TTC549 (cell line): ENCODE measurements around the gene CERK.

Experiments used
- FAIRE-seq: peaks from 2 replicates; lab custom pipeline; 2012; peaks lifted over from hg19 to GRCh38; lab: Jason Lieb, UNC

The CERK gene

DNA sequence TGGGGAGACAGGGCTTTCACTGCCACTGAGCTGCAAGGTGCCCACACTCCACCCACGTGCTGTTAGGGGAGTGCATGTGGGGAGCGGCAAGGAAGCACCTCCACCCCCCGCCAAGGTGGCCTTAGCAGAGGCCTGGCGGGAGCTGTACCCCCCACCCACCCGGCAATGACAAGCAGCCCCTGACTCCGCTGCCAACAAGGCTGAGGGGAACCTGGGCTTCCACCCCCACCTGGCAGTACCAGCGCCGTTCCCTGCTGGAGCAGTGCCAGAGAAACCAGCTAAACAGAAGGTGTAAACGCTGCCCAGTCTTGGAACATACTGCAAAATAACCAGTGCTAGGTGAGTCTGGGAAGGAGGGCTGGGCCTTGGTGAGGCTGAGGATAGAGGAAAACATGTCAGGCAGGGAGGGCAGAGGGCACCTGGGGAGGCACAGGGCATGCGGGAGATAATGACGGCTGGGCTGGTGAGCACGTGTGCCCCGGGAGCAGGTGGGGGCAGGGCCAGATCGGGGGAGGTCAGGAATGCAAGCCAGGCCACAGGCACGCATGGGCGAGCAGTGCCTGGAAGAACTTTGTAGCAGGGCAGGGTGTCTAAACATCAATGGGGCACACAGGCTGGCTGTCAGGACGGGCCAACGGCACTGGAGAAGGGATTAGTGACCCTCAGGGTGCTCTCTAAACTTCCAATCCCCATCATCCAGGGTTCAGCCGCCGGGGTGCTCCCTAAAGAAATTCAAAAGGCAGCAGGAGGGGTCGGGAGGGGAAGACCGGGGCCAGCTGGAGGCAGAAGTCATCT lies 6.6 kb downstream of the CERK start:
- no peak for FAIRE-seq

DNA sequence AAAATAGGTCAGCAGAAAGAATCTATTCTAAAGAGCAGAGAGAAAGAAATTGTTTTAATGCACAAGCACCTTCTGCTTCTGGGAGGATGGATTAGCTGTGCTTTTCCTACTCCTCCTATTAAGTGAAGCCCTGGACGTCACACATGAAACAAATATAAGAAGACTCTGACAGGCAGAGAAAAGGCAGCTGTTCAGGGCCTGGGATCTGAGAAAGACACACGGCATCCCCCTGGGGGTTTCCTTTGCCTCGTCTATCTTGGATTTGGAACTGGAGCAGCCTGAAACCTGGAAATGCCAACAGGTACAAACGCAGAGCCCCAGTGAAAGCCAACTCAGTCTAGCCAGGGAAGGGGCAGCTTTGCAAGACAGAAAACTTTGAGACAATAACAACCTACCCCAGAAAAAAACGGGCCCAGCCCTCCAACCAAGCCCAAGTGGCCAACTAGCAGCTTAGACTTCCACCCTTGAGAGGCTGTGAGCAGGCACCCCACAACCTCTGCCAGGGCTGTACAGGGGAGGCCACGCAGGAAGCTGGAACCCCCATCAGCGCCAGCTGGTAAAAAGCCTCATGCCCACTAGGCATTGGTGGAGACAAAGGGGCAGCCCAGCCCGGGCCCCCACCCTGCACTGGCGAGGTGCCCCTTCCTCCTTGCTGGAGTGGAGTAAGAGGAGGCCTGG lies 7.3 kb downstream of the CERK start:
- no peak for FAIRE-seq

DNA sequence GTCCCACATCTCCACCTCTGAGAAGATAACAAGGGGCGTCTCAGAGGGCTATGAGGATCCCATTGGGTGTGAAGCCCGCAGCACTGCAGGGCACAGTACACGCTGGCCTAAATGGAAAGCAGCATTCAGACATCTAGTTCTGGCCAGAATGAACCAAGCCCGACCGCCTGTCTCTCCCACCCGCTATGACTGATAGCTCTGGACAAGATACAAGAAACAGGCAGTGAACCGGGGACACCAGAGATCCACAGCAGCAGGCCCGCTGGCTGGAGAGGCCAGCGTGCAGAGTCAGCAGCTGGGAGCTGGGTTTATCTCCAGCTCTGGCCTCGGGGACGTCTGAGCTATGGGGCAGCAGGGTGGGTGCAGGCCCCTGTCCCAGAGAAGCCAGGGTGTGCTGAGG lies 9.6 kb downstream of the CERK start:
- no peak for FAIRE-seq

DNA sequence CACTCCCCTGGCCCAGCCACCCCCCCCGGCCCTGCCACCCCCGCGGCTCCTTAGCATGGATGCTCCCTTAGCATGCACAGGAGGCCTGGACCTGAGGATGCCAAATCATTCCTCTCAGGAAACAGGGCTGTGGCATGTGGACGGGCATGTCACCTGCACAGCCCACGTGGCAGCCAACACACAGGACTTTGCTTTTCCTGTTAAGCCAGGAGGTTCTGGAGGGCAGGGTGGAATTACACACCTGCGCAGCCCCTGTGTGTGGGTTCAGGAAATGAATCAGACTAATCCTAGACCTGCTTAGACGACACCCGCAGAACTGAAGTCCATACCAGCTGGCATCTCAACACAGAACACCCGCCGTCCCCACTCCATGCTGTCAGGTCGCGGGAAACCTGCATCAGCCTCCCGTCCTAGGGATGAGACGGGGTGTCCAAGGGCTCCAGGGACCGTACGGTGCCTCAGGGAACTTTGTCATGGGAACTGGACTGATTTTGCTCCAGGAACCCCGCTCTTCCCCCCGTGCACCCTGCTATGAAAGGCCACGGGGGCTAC lies 10.2 kb downstream of the CERK start:
- FAIRE-seq = no peak

DNA sequence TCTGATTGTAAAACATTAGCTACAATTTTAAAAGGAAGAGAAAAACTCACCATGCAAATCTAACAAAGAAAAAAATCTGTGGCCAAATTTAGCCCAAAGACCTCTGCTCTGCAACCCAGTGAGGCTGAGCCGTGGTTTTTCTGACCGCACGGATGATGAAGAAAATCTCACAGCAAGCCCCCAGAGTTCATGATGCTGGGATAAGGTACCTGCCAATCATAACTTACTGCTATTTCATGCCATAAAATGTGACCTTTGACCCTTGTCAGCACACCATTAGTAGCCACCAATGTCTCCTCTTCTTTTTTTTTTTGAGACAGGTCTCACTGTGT lies 11.1 kb downstream of the CERK start:
- FAIRE-seq = no peak

DNA sequence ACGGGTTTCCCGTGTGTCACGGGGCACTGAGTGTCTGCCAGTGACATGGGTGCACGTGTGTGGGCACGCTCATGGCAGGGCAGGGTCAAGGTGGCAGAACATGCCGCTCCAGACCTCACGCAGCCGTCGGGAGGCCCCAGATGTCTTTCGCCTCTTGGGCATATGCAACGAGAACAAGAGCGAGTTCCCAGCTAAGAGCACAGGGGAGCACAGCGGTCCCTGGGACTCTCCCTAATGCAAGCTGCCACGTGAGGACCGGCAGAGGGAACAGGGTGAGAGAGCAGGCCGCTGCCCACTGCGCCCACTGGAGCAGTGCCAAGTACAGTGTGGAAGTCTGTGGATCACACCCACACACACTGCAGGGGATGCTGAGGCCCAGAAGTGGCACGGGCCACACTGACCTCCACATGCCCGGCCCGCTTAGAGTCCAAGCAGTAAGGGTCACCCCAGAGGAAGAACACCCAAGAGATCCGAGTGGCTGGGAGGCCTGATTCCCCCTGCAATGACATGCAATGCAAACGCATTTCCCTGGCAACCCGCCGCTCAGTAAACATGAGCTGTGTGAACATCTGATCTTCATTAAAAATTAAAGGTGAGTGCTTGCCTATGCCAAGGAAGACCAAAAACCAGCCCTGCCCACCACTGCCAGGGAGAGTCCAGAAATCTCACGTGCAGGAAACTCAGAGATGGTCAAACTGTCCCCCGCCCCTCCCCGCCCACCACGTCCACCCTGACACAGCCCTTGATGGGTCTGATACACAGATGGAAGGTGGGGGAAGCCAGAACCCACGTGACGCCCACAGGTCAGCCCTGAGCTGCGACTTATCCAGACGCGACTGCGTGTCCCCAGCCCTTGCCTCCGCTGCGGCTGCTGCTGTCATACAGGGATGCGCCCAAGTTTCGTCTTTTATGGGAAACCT lies 11.7 kb downstream of the CERK start:
- no peak for FAIRE-seq

DNA sequence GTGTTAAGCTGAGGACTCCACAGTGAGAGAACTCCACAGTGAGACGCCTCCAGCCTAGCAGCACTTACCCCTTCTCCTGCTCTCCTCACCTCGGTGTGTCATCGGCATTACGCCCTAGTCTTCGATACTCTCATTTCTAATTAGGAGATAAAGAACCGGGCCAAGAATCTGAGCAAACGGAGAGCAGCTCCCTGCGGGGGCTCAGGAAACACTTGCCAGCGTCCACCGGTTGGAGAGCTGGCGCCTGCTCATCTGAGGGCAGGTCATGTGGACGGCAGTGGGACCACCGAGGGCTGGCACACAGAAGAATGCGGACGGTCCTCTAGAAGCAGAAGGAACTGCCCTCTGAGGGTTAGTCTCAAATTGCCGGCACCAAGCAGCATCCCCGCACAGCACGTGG lies 13.0 kb downstream of the CERK start:
- no peak for FAIRE-seq

DNA sequence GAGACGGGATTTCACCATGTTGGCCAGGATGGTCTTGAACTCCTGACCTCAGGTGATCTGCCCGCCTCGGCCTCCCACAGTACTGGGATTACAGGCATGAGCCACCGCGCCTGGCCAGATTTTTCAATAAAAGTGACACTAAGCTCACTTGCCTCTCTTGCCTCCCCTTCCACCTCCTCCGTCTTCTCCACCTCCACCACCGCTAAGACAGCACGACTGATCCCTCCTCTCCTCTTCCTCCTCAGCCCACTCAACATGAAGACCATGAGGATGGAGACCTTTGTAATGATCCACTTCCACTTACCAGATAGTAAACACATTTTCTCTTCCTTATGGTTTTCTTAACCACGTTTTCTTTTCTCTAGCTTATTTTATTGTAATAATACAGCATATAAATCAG lies 14.2 kb downstream of the CERK start:
- no peak for FAIRE-seq

DNA sequence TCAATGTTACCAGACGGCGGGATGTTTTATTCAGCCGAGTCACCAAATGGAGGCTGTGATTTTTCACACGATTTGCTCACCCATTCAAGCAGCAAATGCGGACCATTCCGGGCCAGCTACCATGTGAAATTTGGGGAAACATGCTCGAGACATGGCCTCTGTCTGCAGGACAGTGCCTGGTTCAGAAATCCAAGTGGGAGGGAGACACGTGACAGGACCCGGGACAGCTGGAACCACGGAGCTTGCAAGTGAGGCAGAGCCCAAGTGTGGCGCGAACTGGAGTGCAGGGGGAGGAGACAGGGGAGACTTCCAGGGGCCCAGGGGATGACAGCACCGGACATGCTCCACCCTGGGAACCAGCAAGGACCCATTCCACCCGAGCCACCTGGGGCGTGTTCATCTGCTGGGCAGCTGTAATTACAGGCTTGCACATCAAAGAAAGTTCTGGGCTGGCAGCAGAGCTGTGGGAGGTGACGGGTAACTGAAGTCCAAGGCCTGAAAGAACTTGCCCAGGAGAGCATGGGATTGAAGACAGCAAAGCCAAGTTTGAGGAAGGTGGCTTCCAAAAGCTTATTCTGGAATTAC lies 16.5 kb downstream of the CERK start:
- no peak for FAIRE-seq

DNA sequence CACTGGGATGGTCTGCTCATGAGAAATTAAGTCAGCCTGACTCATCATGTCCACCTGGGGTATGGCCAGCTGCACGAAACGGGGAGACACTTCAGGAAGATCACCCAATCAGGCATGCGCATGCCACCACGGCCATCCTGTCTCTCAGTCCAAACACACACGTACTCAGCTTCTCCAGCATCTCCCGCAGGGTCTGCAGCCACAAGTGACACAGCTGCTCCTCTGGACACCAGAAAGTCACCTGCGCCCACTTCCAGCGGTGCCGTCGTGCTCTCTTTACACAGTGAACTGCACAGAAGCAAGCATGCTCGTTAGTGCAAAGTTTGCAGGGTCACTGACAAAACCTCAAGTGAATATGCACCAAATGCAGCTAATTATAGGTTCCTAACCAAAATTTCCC lies 18.1 kb downstream of the CERK start:
- FAIRE-seq = no peak

DNA sequence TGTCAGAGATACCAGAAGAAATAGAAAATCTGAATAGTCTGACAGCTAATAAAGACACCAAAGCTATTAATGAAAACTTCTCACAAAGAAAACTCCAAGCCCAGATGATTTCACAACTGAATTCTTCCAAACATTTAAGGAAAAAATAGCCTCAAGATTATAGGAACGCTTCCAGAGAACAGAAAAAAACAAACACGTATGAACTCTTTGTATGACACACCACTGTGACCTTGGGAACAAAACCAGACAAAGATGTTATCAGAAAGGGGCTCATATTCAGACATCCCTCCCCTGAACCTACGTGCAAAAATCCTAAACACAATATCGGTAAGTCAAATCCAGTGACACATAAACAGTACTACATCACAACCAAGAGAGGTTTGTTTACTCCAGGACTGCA lies 23.5 kb downstream of the CERK start:
- no peak for FAIRE-seq

DNA sequence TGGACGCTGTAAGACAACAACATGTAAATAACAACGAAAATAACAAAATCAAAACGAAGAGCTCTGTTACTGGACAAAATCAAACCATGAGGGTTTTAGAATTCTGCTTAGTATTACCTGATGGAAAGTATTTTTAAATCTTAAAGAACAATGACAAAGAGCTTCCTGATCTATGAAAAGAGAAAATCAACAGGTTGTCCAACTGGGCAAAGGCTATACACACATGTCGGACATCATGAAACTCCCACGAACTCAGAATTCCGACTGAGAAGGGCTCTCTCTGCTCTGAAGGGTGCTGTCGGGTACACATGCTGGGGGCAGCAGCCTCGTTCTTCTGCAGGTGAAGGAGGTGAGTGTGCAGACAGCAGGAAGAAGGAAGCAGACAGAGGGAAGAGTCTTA lies 25.8 kb downstream of the CERK start:
- no peak for FAIRE-seq

DNA sequence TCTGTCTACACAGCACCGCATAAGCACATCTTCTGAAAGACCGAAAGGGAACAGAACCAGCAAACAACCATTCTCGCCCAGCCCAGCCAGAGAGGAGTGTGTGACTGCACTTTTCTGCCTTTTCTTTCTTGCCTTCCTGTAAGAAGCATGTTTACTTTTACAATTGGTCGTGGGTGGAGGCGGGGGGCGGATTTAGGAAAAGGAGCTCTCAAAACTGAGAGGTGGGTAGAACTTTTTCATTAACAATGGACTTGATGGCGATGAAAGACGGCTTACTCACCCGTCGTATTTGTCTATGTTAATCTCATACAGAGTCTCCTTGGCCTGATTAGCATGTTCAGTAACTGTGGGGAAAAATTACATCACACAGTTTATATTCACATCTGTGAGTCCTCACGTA lies 27.2 kb downstream of the CERK start:
- FAIRE-seq = no peak

DNA sequence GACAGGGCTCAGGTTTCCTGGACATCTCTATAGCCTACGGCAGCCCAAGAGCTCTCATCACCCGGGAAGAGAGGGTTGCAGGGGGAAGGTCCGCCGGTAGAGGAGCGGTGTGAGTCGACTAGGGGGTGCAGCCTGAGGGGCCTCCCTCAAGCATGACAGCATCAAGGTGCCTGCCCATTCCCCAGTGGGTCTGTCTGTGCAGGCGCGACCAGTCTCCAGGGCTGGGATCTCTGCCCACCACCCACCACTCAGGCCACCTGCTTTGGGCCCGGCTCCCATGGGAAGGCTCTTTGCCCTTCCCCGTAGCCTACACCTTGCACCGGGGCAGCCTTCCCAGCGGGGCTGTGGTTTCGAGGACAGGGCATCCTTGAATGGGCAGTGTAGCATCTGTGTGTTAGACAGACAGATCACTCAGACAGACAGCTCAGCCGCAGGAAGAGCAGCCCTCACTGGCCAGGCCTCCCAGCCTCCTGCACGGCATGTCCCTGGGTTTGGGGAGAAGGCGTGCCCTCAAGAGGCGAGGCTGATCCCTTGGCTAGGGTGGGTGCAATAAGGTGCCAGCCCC lies 29.2 kb downstream of the CERK start:
- FAIRE-seq = no peak

DNA sequence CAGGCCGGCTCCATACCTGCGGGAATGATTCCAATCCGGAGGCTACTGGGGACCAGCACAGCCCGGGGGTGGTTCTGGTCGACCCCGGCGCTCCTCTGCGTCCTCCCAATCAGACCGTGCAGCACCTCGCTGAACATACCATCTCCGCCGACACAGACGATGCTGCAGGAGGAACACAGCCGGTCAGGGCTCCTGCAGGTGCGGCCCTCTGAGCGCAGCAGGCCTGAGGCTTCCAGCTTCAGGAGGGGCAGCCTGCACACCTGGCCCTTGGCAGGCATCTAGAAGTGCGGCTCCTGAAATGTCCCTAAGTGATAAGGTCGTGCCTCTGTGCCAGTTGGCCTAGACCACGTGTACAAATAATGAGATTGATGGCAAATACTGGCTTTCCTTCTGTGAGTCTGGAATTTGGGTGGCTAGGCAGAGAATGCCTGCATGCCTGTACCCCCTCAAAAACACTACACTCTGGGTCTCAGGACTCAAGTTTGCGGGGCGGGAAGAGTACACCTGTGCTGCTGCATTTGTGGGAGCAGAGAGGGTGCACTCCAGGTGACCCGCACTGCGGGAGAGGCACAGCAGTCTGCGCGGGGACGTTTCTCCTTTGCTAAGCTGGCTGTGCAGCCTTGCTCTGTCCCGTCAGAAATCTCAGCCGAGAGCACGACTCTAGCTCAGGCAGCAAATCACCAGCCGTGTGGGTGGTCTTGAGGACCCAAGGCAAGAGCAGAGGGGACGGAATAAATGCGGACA lies 30.1 kb downstream of the CERK start:
- FAIRE-seq = no peak

DNA sequence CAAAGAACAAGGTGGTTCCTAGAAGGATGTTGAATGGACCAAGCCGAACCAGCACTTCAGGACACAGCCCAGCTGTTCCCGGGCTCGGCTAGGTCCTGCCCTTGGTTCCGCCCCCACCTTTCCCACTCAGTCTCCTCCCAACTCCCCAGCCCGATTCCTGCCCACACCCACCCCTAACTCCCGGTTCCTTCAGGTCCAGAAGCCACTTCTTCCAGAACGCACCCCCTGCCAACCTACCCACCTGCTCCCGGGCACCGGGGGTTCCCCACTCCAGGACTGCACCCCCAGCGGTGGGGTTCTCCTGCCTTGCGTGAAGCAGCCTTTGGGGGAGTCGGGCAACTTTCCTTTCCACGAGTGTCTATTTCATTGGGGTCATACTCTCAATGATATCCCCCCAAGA lies 30.7 kb downstream of the CERK start:
- FAIRE-seq = no peak

DNA sequence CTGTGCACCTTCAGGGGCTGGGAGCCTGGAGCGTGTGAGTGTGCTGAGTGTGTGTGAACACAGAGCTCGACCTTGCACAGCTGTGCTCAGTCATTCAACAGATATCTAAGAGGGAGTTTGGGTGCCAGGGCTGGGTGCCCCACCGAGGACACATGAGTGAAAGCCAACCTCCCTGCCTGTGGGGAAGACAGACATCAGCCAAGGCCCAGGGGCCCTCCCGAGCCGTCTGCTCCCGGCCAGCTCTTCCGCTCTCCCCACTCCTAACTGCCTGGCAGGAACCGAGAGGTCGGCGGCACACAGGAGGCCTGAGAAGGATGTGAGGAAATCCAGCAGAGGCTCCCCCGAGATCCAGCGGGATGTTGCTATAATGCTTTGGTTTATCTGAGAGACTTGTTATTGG lies 32.0 kb downstream of the CERK start:
- no peak for FAIRE-seq

DNA sequence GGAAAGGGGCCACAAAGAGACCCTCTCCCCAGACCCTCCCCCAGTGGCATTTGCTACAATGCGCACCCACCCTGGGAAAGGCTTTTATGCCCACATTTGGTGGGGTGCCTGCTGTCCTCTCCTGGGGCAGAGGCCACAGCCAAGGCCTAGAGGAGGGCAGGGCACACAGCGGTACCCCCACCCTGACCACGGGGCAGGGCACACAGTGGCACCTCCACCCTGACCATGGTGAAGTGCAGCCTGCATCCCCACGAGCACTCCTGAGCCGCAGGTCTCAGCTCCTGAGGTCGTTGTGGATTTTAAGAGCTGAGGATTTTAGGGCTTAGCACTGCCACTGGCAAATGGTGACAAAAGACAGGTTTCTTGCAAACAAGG lies 34.1 kb downstream of the CERK start:
- FAIRE-seq = no peak

DNA sequence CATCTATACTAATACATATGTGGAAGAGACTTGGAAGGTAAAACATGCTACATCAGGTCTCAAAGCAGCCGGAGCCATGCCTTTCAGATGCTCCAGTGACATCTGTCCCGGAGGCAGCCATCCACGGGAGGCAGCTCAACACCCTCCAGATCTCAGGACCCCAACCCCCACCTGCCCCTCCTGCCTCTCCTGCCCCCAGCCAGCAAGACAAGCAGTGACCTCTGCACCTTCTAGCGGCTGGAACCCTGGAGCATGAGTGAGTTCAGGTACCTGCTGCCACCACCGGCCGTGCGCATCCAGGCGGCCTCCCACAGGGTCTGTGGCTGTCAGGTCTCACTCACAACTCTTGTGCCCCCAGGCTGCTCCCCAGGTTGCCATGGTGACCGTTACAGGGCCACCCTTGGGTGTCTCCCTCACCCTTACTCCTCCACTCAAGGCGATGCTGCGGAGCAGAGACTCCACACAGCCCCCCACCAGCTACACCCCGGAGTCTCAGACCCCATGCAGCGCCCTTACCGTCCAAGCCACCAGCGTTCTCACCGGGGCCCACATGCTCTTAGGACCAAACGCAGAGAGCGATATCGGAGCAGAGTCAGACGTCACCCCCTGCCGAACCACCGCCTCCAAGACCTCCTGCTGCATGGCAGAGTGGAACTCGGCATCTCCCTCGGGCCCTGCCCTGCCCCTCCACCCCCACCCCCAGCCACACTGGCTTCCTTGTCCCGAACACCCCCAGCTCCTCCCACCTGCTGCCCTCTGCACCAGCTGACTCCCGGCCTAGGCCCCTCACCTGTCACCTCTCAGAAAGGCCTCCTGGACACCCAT lies 34.7 kb downstream of the CERK start:
- FAIRE-seq = no peak

DNA sequence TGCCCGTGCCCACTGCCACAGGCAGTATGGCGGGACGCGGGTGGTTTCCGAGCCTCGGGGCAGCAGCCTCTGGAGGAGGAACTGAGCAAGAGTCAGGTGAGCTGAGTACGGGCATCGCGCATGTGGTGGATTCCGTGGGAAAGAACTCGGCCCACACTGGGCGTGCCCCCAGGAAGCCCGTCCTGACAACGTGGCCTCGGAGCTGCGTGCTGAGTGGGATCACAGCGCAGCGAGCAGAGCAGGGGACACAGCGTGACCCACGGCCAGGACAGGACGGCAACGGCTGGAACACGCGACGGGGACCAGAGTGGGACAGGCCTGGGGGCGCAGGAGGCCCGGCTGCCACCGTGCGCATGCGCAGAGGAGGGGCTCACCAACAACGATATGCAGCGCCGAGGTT lies 36.8 kb downstream of the CERK start:
- no peak for FAIRE-seq

DNA sequence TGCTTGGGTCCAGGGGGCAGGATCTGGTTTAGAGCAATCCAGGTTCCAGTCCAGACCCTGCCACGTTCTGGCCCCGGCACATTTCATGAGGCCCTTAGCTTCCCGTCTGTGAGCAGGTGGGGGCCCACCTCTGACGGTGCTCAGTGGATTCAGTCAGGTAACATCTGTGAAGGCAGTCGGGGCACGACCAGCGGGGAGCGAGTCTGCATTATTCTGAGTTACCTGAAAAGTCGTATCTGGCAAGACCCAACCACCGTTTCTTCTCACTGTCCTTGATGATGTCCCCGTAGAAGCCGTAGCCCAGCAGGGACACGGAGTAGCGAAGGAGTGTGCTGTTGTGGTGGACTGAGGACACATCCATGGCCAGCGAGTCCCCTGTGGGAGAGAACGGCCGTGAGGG lies 39.0 kb downstream of the CERK start:
- no peak for FAIRE-seq
